GM23338 (cell line): ENCODE results near the gene TAF11. TPM values are rescaled to one million over a fixed set of nuclear protein-coding genes. Genes with fewer than 3 reads are reported as not detected.

Experiments used
- ATAC-seq: fragments of 200-7000 bp; cut with Tn5 transposase; 3 replicates; pipeline ENCODE4 v1.9.1; 2020
- DNase-seq: peaks from one replicate; pipeline ENCODE4 v3.0.0-alpha.2; 2015; ENCODE audit warnings: low spot score
- H2AFZ ChIP-seq: fragments of 200-600 bp; sonication (generic); 2 replicates; pipeline ENCODE4 v1.8.0; 2016; ENCODE audit warnings: antibody characterized with exemption, mild to moderate bottlenecking, moderate library complexity
- H3F3A ChIP-seq: fragments of 200-600 bp; sonication (generic); replicated peaks from 2 replicates; pipeline ENCODE4 v1.8.0; 2017; ENCODE audit warnings: antibody characterized with exemption, mixed run types, low read depth
- H3K27ac ChIP-seq: fragments of 200-600 bp; sonication (generic); 2 replicates; pipeline ENCODE4 v1.6.1; 2016; ENCODE audit warnings: low read depth
- H3K27me3 ChIP-seq: fragments of 200-600 bp; sonication (generic); 2 replicates; pipeline ENCODE4 v1.8.0; 2016; ENCODE audit warnings: mild to moderate bottlenecking, mixed run types, moderate library complexity; ENCODE audit not compliant: insufficient read depth
- H3K36me3 ChIP-seq: fragments of 200-600 bp; sonication (generic); 2 replicates; pipeline ENCODE4 v1.8.0; 2016; ENCODE audit warnings: mild to moderate bottlenecking; ENCODE audit not compliant: insufficient read depth
- H3K4me1 ChIP-seq: fragments of 200-600 bp; sonication (generic); 2 replicates; pipeline ENCODE4 v1.8.0; 2016; ENCODE audit warnings: mild to moderate bottlenecking, moderate library complexity; ENCODE audit not compliant: insufficient read depth
- H3K4me2 ChIP-seq: fragments of 200-600 bp; sonication (generic); 2 replicates; pipeline ENCODE4 v1.7.1; 2017; ENCODE audit warnings: mixed run types
- H3K4me3 ChIP-seq: fragments of 200-600 bp; sonication (generic); 2 replicates; pipeline ENCODE4 v1.6.1; 2016; ENCODE audit warnings: mixed run types
- H3K79me2 ChIP-seq: fragments of 200-600 bp; sonication (generic); replicated peaks from 2 replicates; pipeline ENCODE4 v1.8.0; 2017; ENCODE audit warnings: mild to moderate bottlenecking; ENCODE audit not compliant: insufficient read depth
- H3K9me2 ChIP-seq: fragments of 200-600 bp; sonication (generic); 2 replicates; pipeline ENCODE4 v1.8.0; 2017; ENCODE audit not compliant: insufficient read depth
- H4K20me1 ChIP-seq: fragments of 200-600 bp; sonication (generic); replicated peaks from 2 replicates; pipeline ENCODE4 v1.8.0; 2017; ENCODE audit warnings: mild to moderate bottlenecking; ENCODE audit not compliant: insufficient read depth
- H3K27ac Mint-ChIP-seq: 2 replicates; pipeline ENCODE4 v1.8.0; 2020; ENCODE audit warnings: inconsistent platforms, mild to moderate bottlenecking, moderate library complexity, mixed read lengths
- H3K27me3 Mint-ChIP-seq: 3 replicates; pipeline ENCODE4 v1.8.0; 2022; ENCODE audit warnings: low read depth, mild to moderate bottlenecking, moderate library complexity, mixed read lengths, inconsistent platforms; ENCODE audit not compliant: insufficient read depth, poor library complexity
- H3K36me3 Mint-ChIP-seq: 3 replicates; pipeline ENCODE4 v1.8.0; 2021; ENCODE audit warnings: low read depth, mild to moderate bottlenecking, inconsistent platforms, moderate library complexity, mixed read lengths
- H3K4me1 Mint-ChIP-seq: 3 replicates; pipeline ENCODE4 v1.8.0; 2020; ENCODE audit warnings: mild to moderate bottlenecking, inconsistent platforms, mixed read lengths
- H3K4me3 Mint-ChIP-seq: 3 replicates; pipeline ENCODE4 v1.8.0; 2021; ENCODE audit warnings: moderate library complexity, mild to moderate bottlenecking, inconsistent platforms, mixed read lengths
- H3K9me3 Mint-ChIP-seq: 3 replicates; pipeline ENCODE4 v1.8.0; 2020; ENCODE audit warnings: moderate library complexity, mild to moderate bottlenecking, inconsistent platforms, mixed read lengths
- CREB1 ChIP-seq: fragments of 250-450 bp; sonication (Bioruptor Pico); IDR thresholded peaks from 2 replicates; pipeline ENCODE4 v1.5.0; 2020; ENCODE audit warnings: low read depth, mild to moderate bottlenecking, moderate library complexity
- EZH2 ChIP-seq: fragments of 200-600 bp; sonication (generic); IDR thresholded peaks from one replicate; pipeline ENCODE4 v1.8.0; 2017; ENCODE audit warnings: antibody characterized with exemption, mild to moderate bottlenecking, low read depth; ENCODE audit not compliant: unreplicated experiment
- EZH2phosphoT487 ChIP-seq: fragments of 200-600 bp; sonication (generic); IDR thresholded peaks from one replicate; pipeline ENCODE4 v1.8.1; 2018; ENCODE audit warnings: antibody characterized with exemption; ENCODE audit not compliant: unreplicated experiment
- JUNB ChIP-seq: IDR thresholded peaks from one replicate; pipeline ENCODE4 v1.6.1; 2016; ENCODE audit warnings: antibody characterized with exemption; ENCODE audit not compliant: unreplicated experiment
- NANOG ChIP-seq: IDR thresholded peaks from 2 replicates; pipeline ENCODE4 v1.6.1; 2016; ENCODE audit warnings: antibody characterized with exemption, borderline replicate concordance
- POLR2AphosphoS5 ChIP-seq: IDR thresholded peaks from 2 replicates; pipeline ENCODE4 v1.6.1; 2016; ENCODE audit warnings: antibody characterized with exemption, low read depth
- STAT1 ChIP-seq: IDR thresholded peaks from one replicate; pipeline ENCODE4 v1.6.1; 2016; ENCODE audit warnings: antibody characterized with exemption; ENCODE audit not compliant: unreplicated experiment
- ZNF114 ChIP-seq: fragments of 250-450 bp; sonication (Bioruptor Pico); IDR thresholded peaks from 2 replicates; pipeline ENCODE4 v1.5.0; 2020; ENCODE audit warnings: mild to moderate bottlenecking, moderate library complexity
- polyA plus RNA-seq: library from polyadenylated mRNA; unstranded; fragments of >200 nt; fragmentation: Nextera tagmentation; extraction: Ambion mirVana; gene quantifications from 2 replicates; pipeline ENCODE4 v1.2.1, GENCODE V29; 2016
- total RNA-seq: library from RNA; depleted of rRNA; stranded (reverse); fragments of >200 nt; shearing (Covaris generic); gene quantifications from 2 replicates; pipeline ENCODE4 v1.2.3, GENCODE V29; 2014
- TF ChIP-seq, protein P1 (sequence below): IDR thresholded peaks from 2 replicates; pipeline ENCODE4 v1.6.1; 2016; ENCODE audit warnings: antibody characterized with exemption
- TF ChIP-seq, protein P2 (sequence below), 2 experiments: fragments of 200-600 bp in 1 of 2; sonication (generic) in 1 of 2; conservative IDR thresholded peaks; 2 replicates each; pipeline versions ENCODE4 v1.5.1 to v1.6.1; 2016 to 2017; ENCODE audit warnings: antibody characterized with exemption in 2 of 2, low read depth in 2 of 2, mild to moderate bottlenecking in 2 of 2, moderate library complexity in 1 of 2
- TF ChIP-seq, protein P3 (sequence below): IDR thresholded peaks from one replicate; pipeline ENCODE4 v1.6.1; 2018; ENCODE audit warnings: antibody characterized with exemption; ENCODE audit not compliant: unreplicated experiment

Gene TAF11
- total and polyA plus RNA-seq, 2 experiments from 2014 or later, result 51.1 to 65.3 TPM

DNA sequence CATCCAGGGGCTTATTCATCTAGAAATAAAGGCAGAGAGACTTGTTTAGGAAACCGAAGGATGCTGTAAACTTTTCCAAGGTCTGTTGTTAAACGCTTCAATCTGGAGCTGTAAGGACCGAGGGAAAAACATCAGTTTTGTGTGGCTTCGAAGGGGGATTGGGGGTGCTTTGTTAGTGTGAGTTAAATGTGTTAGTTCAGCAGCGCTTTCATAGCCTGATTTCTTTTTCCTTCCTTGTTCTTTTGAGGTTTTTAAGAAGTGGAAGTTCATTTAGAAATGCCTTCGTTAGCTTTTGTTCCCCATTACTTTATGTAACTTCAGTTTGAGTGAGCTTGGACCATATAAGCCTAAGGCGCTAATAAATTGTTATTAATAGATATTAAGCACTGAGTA, 2.7 kb upstream of the TAF11 start:
- peak overlapping the region; percentile 88 for H3K4me2 ChIP-seq
- TF ChIP-seq NANOG (no peak), CREB1 (no peak), STAT1 (no peak)
- TF ChIP-seq, protein P1, sequence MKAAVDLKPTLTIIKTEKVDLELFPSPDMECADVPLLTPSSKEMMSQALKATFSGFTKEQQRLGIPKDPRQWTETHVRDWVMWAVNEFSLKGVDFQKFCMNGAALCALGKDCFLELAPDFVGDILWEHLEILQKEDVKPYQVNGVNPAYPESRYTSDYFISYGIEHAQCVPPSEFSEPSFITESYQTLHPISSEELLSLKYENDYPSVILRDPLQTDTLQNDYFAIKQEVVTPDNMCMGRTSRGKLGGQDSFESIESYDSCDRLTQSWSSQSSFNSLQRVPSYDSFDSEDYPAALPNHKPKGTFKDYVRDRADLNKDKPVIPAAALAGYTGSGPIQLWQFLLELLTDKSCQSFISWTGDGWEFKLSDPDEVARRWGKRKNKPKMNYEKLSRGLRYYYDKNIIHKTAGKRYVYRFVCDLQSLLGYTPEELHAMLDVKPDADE, result no peak

DNA sequence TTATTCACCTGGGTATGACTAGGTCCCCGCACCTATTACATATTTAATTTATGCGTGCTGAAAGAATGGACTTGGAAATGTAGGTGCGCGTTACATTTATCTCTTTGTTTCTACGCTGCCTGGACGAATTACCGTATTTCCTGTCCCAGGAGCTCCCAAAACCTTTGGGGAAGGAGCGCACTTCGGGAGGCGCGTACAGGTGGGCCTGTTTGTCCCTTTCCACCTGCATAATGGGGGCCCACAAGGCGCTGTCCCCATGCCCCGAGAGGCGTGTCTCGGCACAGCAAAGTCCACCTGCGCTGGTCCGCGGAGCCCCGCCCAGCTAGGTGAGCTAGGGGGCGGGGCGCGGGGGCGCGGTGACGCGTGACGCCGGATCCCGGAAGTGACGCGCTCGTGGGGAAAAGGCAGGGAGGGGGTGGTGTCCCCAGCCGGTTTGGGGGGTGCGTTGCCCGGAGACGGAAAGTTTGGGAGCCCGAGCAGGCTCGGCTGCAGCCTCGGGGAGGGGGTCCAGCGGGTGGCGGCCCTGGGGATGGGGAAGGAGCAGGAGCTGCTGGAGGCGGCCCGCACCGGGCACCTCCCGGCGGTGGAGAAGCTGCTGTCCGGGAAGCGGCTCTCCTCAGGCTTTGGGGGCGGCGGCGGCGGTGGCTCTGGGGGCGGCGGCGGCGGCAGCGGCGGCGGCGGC, 1.2 kb upstream of the TAF11 start, which contains the start of gene ANKS1A:
Gene ANKS1A (plus strand): TSS at position 382 of the 682 bp plus-strand sequence. CDS start 148 bp downstream, at position 530.
- Mint-ChIP-seq H3K27me3 (peaks cover 9% of the 10 kb centered on the region), H3K27ac (peak within 1 kb of the TSS; percentile 99), H3K9me3 (no peaks in the 10 kb centered on the region), H3K4me1 (peaks cover 10% of the 10 kb centered on the region), H3K4me3 (peak within 1 kb of the TSS; percentile 100), H3K36me3 (peaks cover 16% of the 10 kb centered on the region; the same call in 2 of the 3 replicates)
- Histone ChIP-seq H2AFZ (no peak within 1 kb of the TSS), H3F3A (no peaks in the 10 kb centered on the region), H3K36me3 (0 out of 2 replicates have a peak, but pooled peaks cover 2% of the 10 kb centered on the region), H4K20me1 (peaks cover 14% of the 10 kb centered on the region), H3K79me2 (peaks cover 82% of the 10 kb centered on the region), H3K4me3 (peak within 1 kb of the TSS; percentile 77), H3K27ac (peak within 1 kb of the TSS; percentile 94), H3K4me2 (peak within 1 kb of the TSS; percentile 88), H3K4me1 (peaks cover 9% of the 10 kb centered on the region), H3K9me2 (no peaks in the 10 kb centered on the region), H3K27me3 (no peaks in the 10 kb centered on the region)
- ATAC-seq (peak; percentile 85), DNase-seq (peak; percentile 95)
- TF ChIP-seq, protein P2, sequence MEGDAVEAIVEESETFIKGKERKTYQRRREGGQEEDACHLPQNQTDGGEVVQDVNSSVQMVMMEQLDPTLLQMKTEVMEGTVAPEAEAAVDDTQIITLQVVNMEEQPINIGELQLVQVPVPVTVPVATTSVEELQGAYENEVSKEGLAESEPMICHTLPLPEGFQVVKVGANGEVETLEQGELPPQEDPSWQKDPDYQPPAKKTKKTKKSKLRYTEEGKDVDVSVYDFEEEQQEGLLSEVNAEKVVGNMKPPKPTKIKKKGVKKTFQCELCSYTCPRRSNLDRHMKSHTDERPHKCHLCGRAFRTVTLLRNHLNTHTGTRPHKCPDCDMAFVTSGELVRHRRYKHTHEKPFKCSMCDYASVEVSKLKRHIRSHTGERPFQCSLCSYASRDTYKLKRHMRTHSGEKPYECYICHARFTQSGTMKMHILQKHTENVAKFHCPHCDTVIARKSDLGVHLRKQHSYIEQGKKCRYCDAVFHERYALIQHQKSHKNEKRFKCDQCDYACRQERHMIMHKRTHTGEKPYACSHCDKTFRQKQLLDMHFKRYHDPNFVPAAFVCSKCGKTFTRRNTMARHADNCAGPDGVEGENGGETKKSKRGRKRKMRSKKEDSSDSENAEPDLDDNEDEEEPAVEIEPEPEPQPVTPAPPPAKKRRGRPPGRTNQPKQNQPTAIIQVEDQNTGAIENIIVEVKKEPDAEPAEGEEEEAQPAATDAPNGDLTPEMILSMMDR (conservative IDR thresholded peaks at IDR 0.05; ENCODE audit: low read depth in 2 of 2), result no peak
- no peak for TF ChIP-seq NANOG
- TF ChIP-seq EZH2, result no peak
- TF ChIP-seq, protein P3, sequence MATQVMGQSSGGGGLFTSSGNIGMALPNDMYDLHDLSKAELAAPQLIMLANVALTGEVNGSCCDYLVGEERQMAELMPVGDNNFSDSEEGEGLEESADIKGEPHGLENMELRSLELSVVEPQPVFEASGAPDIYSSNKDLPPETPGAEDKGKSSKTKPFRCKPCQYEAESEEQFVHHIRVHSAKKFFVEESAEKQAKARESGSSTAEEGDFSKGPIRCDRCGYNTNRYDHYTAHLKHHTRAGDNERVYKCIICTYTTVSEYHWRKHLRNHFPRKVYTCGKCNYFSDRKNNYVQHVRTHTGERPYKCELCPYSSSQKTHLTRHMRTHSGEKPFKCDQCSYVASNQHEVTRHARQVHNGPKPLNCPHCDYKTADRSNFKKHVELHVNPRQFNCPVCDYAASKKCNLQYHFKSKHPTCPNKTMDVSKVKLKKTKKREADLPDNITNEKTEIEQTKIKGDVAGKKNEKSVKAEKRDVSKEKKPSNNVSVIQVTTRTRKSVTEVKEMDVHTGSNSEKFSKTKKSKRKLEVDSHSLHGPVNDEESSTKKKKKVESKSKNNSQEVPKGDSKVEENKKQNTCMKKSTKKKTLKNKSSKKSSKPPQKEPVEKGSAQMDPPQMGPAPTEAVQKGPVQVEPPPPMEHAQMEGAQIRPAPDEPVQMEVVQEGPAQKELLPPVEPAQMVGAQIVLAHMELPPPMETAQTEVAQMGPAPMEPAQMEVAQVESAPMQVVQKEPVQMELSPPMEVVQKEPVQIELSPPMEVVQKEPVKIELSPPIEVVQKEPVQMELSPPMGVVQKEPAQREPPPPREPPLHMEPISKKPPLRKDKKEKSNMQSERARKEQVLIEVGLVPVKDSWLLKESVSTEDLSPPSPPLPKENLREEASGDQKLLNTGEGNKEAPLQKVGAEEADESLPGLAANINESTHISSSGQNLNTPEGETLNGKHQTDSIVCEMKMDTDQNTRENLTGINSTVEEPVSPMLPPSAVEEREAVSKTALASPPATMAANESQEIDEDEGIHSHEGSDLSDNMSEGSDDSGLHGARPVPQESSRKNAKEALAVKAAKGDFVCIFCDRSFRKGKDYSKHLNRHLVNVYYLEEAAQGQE, result no peak
- peak; percentile 93 for TF ChIP-seq POLR2AphosphoS5
- TF ChIP-seq, protein P1, result 0 out of 2 replicates have a peak, but pooled peaks have one; percentile 10
- no peak for TF ChIP-seq JUNB
- no peak for TF ChIP-seq STAT1
- TF ChIP-seq EZH2phosphoT487, result no peak
- no peak for TF ChIP-seq ZNF114 (CRISPR knock-in tag)

More for the DNA sequence above, 2.7 kb upstream of the TAF11 start:
- Histone ChIP-seq H3K4me1 (peaks cover 9% of the 10 kb centered on the region), H3K36me3 (no peaks in the 10 kb centered on the region), H3K9me2 (no peaks in the 10 kb centered on the region), H4K20me1 (peaks cover 16% of the 10 kb centered on the region), H3K79me2 (peaks cover 82% of the 10 kb centered on the region), H2AFZ (no peak overlapping the region), H3K27me3 (no peaks in the 10 kb centered on the region), H3K4me3 (peak overlapping the region; percentile 77), H3F3A (no peaks in the 10 kb centered on the region), H3K27ac (no peak overlapping the region)
- Mint-ChIP-seq H3K4me1 (peaks cover 19% of the 10 kb centered on the region), H3K27me3 (peaks cover 9% of the 10 kb centered on the region), H3K27ac (0 out of 2 replicates have a peak overlapping the region, but pooled peaks have one; percentile 74), H3K4me3 (peak overlapping the region; percentile 100), H3K36me3 (peaks cover 4% of the 10 kb centered on the region; the same call in 2 of the 3 replicates), H3K9me3 (no peaks in the 10 kb centered on the region)
- no peak for DNase-seq
- no peak for ATAC-seq
